COR-L47 (cell line): ENCODE results near the gene FCER2.
"Not testable (repeated sequence)": the region's sequence is repeated elsewhere in the genome, so short reads cannot be mapped to it uniquely, and the experiment has no call there.

Experiments
- DNase-seq: peaks from one replicate; lab custom pipeline; 2025; lab: John Stamatoyannopoulos, UW

The FCER2 gene

GRCh38 chr19:7645656-7646425, 56.1 kb downstream of the FCER2 start:
- DNase-seq = no peak

- no peak for DNase-seq
Observed at GRCh38 chr19:7645163-7645562, 56.8 kb downstream of the FCER2 start.

GRCh38 chr19:7644550-7644877, 57.4 kb downstream of the FCER2 start:
- no peak for DNase-seq

GRCh38 chr19:7643629-7644549, 58.0 kb downstream of the FCER2 start:
- not testable (repeated sequence) for DNase-seq

GRCh38 chr19:7643031-7643415, 58.9 kb downstream of the FCER2 start:
- no peak for DNase-seq

GRCh38 chr19:7642295-7643030, 59.5 kb downstream of the FCER2 start:
- no peak for DNase-seq

GRCh38 chr19:7641290-7642276, 60.3 kb downstream of the FCER2 start:
- no peak for DNase-seq

GRCh38 chr19:7640803-7641202, 61.1 kb downstream of the FCER2 start:
- DNase-seq = no peak

GRCh38 chr19:7639863-7640348, 62.0 kb downstream of the FCER2 start:
- no peak for DNase-seq

- no peak for DNase-seq
Observed at GRCh38 chr19:7638802-7639465, 63.0 kb downstream of the FCER2 start.
